Measurements from ENCODE around the gene NOP16.
"Not testable (repeated sequence)": the region's sequence is repeated elsewhere in the genome, so short reads cannot be mapped to it uniquely, and the experiment has no call there.

NOP16 gene

GRCh38 chr5:176408252-176408573 is 19.8 kb upstream of the NOP16 start:
- not testable (repeated sequence) for DNase-seq

DNA sequence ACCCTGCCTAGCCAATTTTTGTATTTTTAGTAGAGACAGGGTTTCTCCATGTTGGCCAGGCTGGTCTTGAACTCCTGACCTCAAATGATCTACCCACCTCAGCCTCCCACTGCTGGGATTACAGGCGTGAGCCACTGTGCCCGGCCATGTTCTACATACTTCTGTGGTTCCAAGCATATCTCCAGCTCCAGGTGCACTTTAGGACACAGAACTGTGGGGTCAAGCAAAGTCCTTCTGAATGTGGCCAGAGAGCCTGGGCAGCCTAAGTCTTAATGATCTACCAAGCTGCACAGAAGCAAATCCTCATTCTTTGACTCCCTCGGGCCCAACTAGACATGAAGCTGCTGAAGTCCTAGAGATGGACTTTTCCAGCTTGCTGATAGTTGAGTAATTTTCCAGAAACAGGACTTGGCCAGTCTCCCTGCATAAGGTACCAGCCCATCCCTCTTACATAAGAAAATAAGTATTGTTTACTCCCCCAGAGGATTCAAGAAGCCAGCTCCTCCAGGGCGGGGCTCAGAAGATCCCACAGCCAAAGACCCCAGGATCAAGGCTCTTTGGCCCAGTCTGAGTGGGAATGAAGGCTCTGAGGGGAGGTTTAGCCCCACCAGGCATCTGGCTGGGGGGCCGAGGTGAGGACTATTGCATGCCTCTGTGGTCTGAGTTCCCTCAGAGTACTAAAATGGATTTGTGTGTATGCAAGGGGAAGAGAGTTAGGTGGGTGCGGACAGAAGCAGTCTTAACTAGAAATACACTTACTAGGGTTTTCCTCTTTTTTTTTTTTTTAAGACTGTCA is 19.3 kb upstream of the NOP16 start:
- no peak for DNase-seq

- no peak for DNase-seq
Measured at GRCh38 chr5:176406436-176407052, 18.1 kb upstream of the NOP16 start.

DNA sequence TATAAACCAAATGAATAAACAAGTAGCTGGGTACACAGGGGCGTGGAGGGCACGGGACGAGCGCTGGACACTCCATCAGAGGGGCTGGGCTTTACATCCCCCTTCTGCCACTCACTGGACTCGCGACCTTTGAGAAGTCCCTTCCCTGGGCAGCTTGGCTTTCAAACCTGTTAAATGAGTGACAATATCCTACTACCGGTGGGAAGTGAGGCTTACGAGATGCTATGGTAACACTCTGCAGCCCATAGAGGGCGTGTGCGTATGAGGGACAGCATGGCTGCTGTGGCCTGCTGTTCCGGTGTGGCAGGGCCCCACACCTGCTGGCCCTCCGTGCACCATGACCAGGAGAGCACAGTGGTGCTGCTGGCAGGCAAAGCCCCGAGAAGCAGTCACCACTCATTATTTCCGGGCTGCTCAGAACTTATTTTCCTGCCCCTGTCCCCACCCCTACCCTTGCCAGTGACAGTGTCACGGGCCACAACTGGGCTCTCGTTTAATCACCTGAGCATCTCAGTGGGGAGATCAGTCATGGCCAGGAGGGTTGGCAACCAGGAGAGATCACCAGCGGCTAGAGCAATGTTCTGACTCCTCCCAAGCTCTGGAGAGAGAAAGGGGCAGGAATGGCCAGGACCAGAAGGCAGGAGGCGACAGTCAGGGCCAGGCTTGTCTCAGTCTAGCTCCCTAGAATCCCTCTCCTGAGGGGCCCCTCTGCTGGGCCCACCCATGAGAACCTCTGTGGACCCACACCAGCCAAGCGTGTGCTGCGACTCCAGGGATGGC is 17.4 kb upstream of the NOP16 start:
- DNase-seq, result no peak

GRCh38 chr5:176401281-176402205 is 13.1 kb upstream of the NOP16 start:
- DNase-seq, result no peak

DNA sequence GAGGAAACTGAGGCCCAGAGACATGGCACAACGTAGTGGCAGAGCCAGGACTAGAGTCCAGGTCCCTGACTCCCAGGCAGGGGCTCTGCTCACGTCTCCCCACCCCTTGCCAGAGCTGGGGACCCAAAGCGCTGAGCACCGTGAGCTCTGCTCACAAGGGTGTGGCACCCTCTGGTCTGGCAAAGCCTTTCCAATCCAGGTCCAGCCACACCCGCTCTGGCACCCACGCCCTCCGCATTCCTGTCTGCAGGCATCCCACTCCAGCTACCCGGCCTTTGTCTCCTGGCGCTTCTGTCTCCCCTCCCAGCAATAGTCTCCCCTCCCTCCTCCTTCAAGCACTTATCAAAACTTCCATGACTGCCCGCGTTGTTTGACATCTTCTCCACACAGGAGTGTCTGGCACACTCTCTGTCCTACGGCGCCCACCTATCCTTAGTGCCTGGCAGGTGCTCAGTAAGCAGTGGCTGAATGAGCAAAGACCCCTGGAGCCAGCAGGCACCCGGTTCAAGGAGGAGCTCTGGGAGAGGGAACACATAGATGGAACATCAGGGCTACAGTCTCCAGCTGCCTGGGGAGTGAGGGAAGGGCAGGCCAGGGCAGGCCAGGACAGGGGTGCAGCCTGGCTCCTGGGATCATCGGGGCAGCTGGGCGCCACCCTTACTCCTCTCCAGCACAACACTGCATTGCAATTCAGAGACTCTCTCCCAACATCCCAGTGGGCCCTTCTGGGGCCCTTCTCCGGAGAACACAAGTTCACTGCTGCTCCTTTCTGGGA is 12.2 kb upstream of the NOP16 start:
- no peak for DNase-seq

- DNase-seq, result no peak
Measured at GRCh38 chr5:176397736-176398420, 9.5 kb upstream of the NOP16 start.

GRCh38 chr5:176396330-176396729 is 7.9 kb upstream of the NOP16 start:
- DNase-seq, result no peak

DNA sequence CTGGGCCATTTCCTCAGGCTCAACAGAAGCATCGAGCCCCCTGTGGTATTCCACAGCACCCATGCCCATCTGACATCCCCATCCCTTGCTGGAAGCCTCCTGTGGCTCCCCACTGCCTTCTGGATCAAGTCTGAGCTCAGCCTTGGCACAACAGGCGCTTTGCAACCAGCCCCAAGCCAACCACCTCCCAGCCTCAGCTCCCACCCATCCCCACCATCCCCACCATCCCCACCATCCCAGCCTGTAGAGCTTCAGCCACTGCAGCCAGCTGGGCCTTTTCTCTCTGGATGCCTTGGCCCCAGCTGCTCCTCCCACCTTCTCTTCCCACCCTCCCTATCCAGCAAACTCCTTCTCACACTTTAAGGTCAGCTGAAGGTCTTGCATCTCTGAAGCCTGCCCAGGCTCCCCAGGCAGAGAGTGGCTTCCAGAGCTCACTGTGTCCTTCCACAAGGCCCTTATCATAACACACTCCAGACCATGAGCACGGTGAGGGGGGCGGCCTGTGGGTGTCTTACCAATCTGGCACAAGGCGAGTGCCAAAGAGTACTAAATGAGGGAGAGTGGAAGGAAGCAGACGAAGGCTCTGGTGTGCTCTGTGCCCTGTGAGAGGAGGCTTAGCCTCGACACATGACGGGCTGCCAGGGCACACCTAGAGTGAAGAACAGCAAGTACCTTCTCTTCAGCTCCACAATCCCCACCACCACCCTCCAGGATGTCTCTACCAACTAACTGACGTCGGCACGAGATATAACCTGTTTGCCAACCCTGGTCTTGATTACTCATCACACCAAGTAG is 6.7 kb upstream of the NOP16 start:
- no peak for DNase-seq

GRCh38 chr5:176394096-176394495 is 5.7 kb upstream of the NOP16 start:
- DNase-seq, result no peak

- DNase-seq, result no peak
Measured at GRCh38 chr5:176392526-176392925, 4.1 kb upstream of the NOP16 start.

GRCh38 chr5:176391999-176392398 is 3.6 kb upstream of the NOP16 start:
- DNase-seq, result no peak

GRCh38 chr5:176391479-176391878 is 3.1 kb upstream of the NOP16 start:
- DNase-seq, result no peak

- no peak for DNase-seq
Measured at GRCh38 chr5:176389135-176390123, 1.0 kb upstream of the NOP16 start.

DNA sequence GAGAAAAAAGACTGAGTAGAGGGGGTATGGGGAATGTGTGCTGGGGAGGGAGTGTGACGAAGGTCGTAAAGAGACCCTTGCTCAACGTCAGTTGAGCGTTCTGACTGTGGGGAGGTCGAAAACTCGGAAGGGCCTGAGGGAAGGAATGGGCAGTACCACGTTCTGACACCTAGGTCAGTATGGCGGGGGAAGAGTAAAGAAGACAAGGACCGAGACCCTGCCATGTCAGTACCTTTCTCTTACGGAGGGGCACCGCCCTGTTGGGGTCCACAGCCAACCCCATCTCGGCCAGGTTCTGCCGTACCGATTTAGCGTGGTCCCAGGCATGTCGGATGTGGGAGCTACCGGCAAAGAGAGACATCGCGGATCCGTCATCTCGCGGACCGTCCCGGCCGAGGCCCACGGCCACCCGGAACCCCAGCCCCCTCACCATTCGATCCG is 375 bp downstream of the NOP16 start:
- no peak for DNase-seq

DNA sequence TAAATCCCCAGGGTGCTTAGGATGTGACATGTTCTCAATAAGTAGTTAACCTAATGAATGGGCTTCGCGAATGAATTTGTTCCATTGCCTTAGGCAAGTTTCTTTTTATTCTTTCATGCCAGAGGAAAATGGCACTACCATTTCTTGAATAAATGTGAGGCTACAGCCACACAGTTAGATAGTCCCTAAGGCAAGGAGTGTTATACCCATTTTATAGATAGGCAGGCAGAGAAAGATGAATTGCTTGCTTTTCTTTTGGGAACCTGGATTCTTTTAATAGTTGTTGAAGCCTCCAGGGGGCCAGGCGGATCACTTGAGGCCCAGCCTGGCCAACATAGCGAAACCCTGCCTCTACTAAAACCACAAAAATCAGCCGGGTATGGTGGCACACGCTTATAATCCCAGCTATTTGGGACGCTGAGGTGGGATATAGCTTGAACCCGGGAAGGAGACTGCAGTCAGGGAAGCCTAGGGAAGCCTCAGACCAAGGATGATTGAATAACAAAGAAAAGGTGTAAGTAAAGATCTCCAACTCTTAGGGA is 943 bp downstream of the NOP16 start:
- no peak for DNase-seq

DNA sequence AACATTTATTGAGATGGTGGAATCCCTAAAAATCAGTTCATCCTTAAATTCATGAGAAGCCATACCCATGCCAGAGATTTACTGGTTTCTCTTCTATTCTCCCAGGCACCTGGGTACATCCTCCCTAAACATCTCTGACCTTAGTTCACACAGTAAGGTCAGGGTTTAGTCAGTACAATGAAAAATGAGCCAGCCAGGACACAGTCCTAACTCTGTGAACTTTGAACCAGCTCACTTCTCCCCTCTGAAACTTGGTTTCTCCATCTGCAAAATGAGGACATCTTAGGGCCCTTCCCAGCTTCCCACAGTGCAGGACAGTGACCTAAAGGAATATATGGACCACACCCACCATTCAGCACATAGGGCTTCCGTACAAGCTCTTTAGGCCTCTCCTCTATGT is 1.9 kb downstream of the NOP16 start:
- DNase-seq, result no peak

GRCh38 chr5:176384991-176385390 is 3.4 kb downstream of the NOP16 start:
- no peak for DNase-seq

DNA sequence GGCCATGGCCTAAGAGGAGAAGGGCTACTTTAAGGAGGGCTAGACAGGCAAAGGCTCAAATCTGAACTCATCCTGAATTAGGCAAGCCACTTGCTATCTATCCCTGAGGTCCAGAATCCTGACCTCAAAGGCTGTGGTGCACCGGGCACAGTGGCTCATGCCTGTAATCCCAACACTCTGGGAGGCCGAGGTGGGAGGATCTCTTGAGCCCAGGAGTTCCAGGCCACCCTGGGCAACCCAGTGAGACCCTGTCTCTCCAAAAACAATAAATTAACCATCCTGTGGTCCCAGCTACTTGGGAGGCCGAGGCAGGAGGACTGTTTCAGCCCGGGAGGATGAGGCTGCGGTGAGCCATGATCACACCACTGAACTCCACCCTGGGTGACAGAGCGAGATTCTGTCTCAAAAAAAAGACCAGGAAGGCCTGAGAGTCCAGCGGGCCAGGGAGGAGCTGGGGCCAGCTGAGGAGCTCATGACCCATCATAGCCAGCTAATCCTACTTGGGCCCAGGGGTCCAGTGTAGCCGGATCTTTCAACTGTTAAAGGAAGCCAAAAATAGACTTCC is 4.0 kb downstream of the NOP16 start:
- DNase-seq, result no peak

Data from NCI-H1092 (cell line).